Stimulated activated CD4-positive, alpha-beta T cell treated with anti-CD3 and anti-CD28 coated beads, TNF-alpha, amount 100 ng/mL, for 1 hour (primary cell): ENCODE results near the gene DST.

Experiments used
- DNase-seq, 3 donors: peaks; one replicate each; pipeline ENCODE4 v3.0.0-alpha.2; 2020; ENCODE audit warnings: low read depth in 3 of 3, low spot score in 1 of 3

The DST gene

GRCh38 chr6:56539527-56540105 lies 103.1 kb downstream of the DST start:
- no peak for DNase-seq

GRCh38 chr6:56538851-56539250 lies 103.8 kb downstream of the DST start:
- DNase-seq, result no peak

GRCh38 chr6:56537223-56537770 lies 105.4 kb downstream of the DST start:
- DNase-seq, result no peak

- DNase-seq, result no peak
Observed at GRCh38 chr6:56536536-56536935, 106.2 kb downstream of the DST start.

GRCh38 chr6:56535626-56536025 lies 107.1 kb downstream of the DST start:
- no peak for DNase-seq

- no peak for DNase-seq
Observed at GRCh38 chr6:56534680-56535419, 107.8 kb downstream of the DST start.

- no peak for DNase-seq
Observed at GRCh38 chr6:56532766-56533551, 109.7 kb downstream of the DST start.

GRCh38 chr6:56531839-56532595 lies 110.7 kb downstream of the DST start:
- no peak for DNase-seq

- no peak for DNase-seq
Observed at GRCh38 chr6:56529594-56530191, 113.0 kb downstream of the DST start.

GRCh38 chr6:56528412-56528841 lies 114.3 kb downstream of the DST start:
- no peak for DNase-seq

GRCh38 chr6:56527934-56528333 lies 114.8 kb downstream of the DST start:
- no peak for DNase-seq

- no peak for DNase-seq
Observed at GRCh38 chr6:56526860-56527544, 115.7 kb downstream of the DST start.

- no peak for DNase-seq
Observed at GRCh38 chr6:56525974-56526789, 116.5 kb downstream of the DST start.

GRCh38 chr6:56524891-56525703 lies 117.6 kb downstream of the DST start:
- DNase-seq, result no peak

GRCh38 chr6:56522495-56523270 lies 120.0 kb downstream of the DST start:
- DNase-seq, result no peak

- DNase-seq, result no peak
Observed at GRCh38 chr6:56521976-56522375, 120.7 kb downstream of the DST start.

- DNase-seq, result no peak
Observed at GRCh38 chr6:56521454-56521853, 121.2 kb downstream of the DST start.

GRCh38 chr6:56520218-56520617 lies 122.5 kb downstream of the DST start:
- no peak for DNase-seq
